ENCODE results near the gene KBTBD4.

DNA sequence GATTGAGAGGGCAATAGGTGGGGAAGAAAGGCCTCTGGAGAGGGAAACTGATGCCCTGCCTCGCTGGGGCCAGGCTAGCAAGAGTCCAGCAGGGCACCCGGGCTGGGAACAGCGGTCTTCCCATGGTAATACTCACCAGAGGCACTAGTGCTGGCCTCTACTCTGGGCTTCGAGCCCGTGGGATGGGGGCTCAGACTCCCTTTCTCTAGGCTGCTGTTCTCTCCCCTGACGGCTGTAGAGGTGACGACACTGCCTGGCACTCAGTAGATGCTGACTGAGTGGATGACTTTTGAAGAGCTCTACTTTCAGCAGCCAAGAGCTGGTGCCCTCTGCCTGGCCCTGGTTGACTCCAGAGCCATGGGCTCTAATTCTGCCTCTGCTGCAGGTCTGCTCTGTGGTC, 16.3 kb upstream of the KBTBD4 start:
- no peak for TF ChIP-seq EZH2 (IDR thresholded peaks at IDR 0.05; ENCODE audit: borderline replicate concordance, low read length)
- TF ChIP-seq, protein P1, sequence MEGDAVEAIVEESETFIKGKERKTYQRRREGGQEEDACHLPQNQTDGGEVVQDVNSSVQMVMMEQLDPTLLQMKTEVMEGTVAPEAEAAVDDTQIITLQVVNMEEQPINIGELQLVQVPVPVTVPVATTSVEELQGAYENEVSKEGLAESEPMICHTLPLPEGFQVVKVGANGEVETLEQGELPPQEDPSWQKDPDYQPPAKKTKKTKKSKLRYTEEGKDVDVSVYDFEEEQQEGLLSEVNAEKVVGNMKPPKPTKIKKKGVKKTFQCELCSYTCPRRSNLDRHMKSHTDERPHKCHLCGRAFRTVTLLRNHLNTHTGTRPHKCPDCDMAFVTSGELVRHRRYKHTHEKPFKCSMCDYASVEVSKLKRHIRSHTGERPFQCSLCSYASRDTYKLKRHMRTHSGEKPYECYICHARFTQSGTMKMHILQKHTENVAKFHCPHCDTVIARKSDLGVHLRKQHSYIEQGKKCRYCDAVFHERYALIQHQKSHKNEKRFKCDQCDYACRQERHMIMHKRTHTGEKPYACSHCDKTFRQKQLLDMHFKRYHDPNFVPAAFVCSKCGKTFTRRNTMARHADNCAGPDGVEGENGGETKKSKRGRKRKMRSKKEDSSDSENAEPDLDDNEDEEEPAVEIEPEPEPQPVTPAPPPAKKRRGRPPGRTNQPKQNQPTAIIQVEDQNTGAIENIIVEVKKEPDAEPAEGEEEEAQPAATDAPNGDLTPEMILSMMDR (IDR thresholded peaks at IDR 0.05; ENCODE audit: low read length): no peak

Data from OCI-LY1 (cell line).